DMS153 treated with DMSO at 0.1 percent for 48 hours (cell line): Measurements from ENCODE around the gene DLAT.
A peak's percentile ranks its signal among the peaks of the same experiment; 100 is the strongest.
"Not testable (repeated sequence)": the region's sequence is repeated elsewhere in the genome, so short reads cannot be mapped to it uniquely, and the experiment has no call there.

ENCODE experiments used
- DNase-seq: peaks from one replicate; lab custom pipeline; 2025; ENCODE audit not compliant: unreplicated experiment; lab: John Stamatoyannopoulos, UW

The DLAT gene

GRCh38 chr11:112024773-112025678 is at the start of gene DLAT:
TSS of gene DLAT (plus strand) at chr11:112025408. CDS start at chr11:112025473, 65 bp downstream.
- peak; percentile 89 for DNase-seq

GRCh38 chr11:111976119-111976766 is 49.0 kb upstream of the DLAT start:
- no peak for DNase-seq

- no peak for DNase-seq
These were observed 48.5 kb upstream of the DLAT start for GRCh38 chr11:111976767-111977145.

GRCh38 chr11:111977146-111978027 is 47.8 kb upstream of the DLAT start:
- no peak for DNase-seq

- DNase-seq = no peak
These were observed 47.0 kb upstream of the DLAT start for GRCh38 chr11:111978028-111978771.

- DNase-seq = no peak
These were observed 45.1 kb upstream of the DLAT start for GRCh38 chr11:111980062-111980461.

GRCh38 chr11:111981270-111981669 is 43.9 kb upstream of the DLAT start:
- no peak for DNase-seq

GRCh38 chr11:111982019-111982464 is 43.2 kb upstream of the DLAT start:
- DNase-seq = peak; percentile 69

GRCh38 chr11:111982541-111983186 is 42.5 kb upstream of the DLAT start:
- no peak for DNase-seq

- DNase-seq = no peak
These were observed 41.8 kb upstream of the DLAT start for GRCh38 chr11:111983187-111983986.

- no peak for DNase-seq
These were observed 38.6 kb upstream of the DLAT start for GRCh38 chr11:111986589-111986988.

- DNase-seq = no peak
These were observed 34.8 kb upstream of the DLAT start for GRCh38 chr11:111990381-111990780.

GRCh38 chr11:111992206-111992855 is 32.9 kb upstream of the DLAT start:
- DNase-seq = no peak

GRCh38 chr11:111996129-111996528 is 29.1 kb upstream of the DLAT start:
- DNase-seq = no peak

- DNase-seq = not testable (repeated sequence)
These were observed 28.5 kb upstream of the DLAT start for GRCh38 chr11:111996669-111997068.

GRCh38 chr11:111999111-111999510 is 26.1 kb upstream of the DLAT start:
- DNase-seq = no peak

- no peak for DNase-seq
These were observed 24.5 kb upstream of the DLAT start for GRCh38 chr11:112000703-112001102.

GRCh38 chr11:112002491-112003216 is 22.6 kb upstream of the DLAT start:
- no peak for DNase-seq
